Measurements from ENCODE around the gene SELENOM. TPM values are rescaled to one million over a fixed set of nuclear protein-coding genes. Genes with fewer than 3 reads are reported as not detected.

SELENOM gene
- total RNA-seq, 1 donor from 2014 or later, result 1,262 TPM

DNA sequence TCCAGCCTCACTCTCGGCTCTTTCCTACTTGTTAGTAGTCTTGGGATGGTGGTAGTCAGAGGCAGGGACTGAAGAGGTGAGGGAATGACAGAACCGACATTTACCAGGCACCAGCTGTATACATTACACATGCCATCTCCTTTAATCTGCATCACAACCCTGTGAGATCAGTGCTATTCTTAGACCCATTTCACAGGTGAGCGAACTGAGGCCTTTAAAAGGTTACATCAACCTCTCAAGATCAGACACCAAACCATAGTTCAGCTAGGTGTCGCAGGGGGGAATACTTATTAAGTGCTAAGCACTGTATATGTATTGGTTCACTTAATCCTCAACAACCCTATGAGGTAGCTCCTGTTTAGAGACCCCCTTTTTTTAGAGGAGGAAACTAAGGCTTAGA, 27.3 kb upstream of the SELENOM start:
- H3K4me1 ChIP-seq, result no peaks in the 10 kb centered on the region
- intact Hi-C loops (cut with DNase I), result no loop called here
- no peak for DNase-seq (ENCODE audit: low spot score in 2 of 2)
- no peaks in the 10 kb centered on the region for H3K36me3 ChIP-seq
- no peaks in the 10 kb centered on the region for H3K27me3 ChIP-seq
- no peaks in the 10 kb centered on the region for H3K9me3 ChIP-seq
- TF ChIP-seq, protein P1, sequence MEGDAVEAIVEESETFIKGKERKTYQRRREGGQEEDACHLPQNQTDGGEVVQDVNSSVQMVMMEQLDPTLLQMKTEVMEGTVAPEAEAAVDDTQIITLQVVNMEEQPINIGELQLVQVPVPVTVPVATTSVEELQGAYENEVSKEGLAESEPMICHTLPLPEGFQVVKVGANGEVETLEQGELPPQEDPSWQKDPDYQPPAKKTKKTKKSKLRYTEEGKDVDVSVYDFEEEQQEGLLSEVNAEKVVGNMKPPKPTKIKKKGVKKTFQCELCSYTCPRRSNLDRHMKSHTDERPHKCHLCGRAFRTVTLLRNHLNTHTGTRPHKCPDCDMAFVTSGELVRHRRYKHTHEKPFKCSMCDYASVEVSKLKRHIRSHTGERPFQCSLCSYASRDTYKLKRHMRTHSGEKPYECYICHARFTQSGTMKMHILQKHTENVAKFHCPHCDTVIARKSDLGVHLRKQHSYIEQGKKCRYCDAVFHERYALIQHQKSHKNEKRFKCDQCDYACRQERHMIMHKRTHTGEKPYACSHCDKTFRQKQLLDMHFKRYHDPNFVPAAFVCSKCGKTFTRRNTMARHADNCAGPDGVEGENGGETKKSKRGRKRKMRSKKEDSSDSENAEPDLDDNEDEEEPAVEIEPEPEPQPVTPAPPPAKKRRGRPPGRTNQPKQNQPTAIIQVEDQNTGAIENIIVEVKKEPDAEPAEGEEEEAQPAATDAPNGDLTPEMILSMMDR (IDR thresholded peaks at IDR 0.05), result no peak
- H3K4me3 ChIP-seq, result no peak overlapping the region
- no peak overlapping the region for H3K27ac ChIP-seq

DNA sequence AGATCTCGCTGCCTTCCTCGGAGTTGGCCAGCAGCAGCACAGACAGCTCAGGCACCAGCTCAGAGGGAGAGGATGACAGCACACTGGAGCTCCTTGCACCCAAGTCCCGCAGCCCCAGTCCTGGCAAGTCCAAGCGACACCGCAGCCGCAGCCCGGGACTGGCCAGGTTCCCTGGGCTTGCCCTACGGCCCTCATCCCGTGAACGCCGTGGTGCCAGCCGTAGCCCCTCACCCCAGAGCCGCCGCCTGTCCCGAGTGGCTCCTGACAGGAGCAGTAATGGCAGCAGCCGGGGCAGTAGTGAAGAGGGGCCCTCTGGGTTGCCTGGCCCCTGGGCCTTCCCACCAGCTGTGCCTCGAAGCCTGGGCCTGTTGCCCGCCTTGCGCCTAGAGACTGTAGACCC, 26.5 kb upstream of the SELENOM start:
- H3K4me1 ChIP-seq, result no peaks in the 10 kb centered on the region
- intact Hi-C loops (cut with DNase I), result no loop called here
- DNase-seq (ENCODE audit: low spot score in 2 of 2), result no peak

GRCh38 chr22:31130873-31131272, 23.5 kb upstream of the SELENOM start:
- Histone ChIP-seq H3K27me3 (no peaks in the 10 kb centered on the region), H3K4me1 (no peaks in the 10 kb centered on the region), H3K27ac (no peak overlapping the region), H3K4me3 (no peak overlapping the region), H3K36me3 (no peaks in the 10 kb centered on the region), H3K9me3 (no peaks in the 10 kb centered on the region)
- intact Hi-C loops (cut with DNase I), result no loop called here
- no peak for DNase-seq (ENCODE audit: low spot score in 2 of 2)
- TF ChIP-seq, protein P1 (IDR thresholded peaks at IDR 0.05), result no peak

More for the DNA sequence above, 26.5 kb upstream of the SELENOM start:
- Histone ChIP-seq H3K4me3 (no peak overlapping the region), H3K36me3 (no peaks in the 10 kb centered on the region), H3K27me3 (no peaks in the 10 kb centered on the region), H3K9me3 (no peaks in the 10 kb centered on the region), H3K27ac (no peak overlapping the region)
- TF ChIP-seq, protein P1 (IDR thresholded peaks at IDR 0.05), result no peak

GRCh38 chr22:31128156-31128555, 20.8 kb upstream of the SELENOM start:
- Histone ChIP-seq H3K36me3 (no peaks in the 10 kb centered on the region), H3K4me1 (no peaks in the 10 kb centered on the region), H3K9me3 (no peaks in the 10 kb centered on the region), H3K27me3 (no peaks in the 10 kb centered on the region), H3K27ac (no peak overlapping the region), H3K4me3 (no peak overlapping the region)
- TF ChIP-seq, protein P1 (IDR thresholded peaks at IDR 0.05), result no peak
- intact Hi-C loops (cut with DNase I), result no loop called here
- DNase-seq (ENCODE audit: low spot score in 2 of 2), result no peak

GRCh38 chr22:31127181-31127772, 19.9 kb upstream of the SELENOM start:
- Histone ChIP-seq H3K4me3 (no peak overlapping the region), H3K27me3 (no peaks in the 10 kb centered on the region), H3K4me1 (peaks cover 0 to 4% of the 10 kb centered on the region in 2 donors), H3K27ac (no peak overlapping the region), H3K9me3 (no peaks in the 10 kb centered on the region), H3K36me3 (no peaks in the 10 kb centered on the region)
- TF ChIP-seq, protein P1 (IDR thresholded peaks at IDR 0.05), result no peak
- no peak for DNase-seq (ENCODE audit: low spot score in 2 of 2)
- intact Hi-C loops (cut with DNase I), result no loop called here

- H3K27me3 ChIP-seq, result no peaks in the 10 kb centered on the region
- H3K4me1 ChIP-seq, result peaks cover 0 to 7% of the 10 kb centered on the region in 2 donors
- no peaks in the 10 kb centered on the region for H3K36me3 ChIP-seq
- no peak overlapping the region for H3K4me3 ChIP-seq
- intact Hi-C loops (cut with DNase I), result no loop called here
- TF ChIP-seq, protein P1 (IDR thresholded peaks at IDR 0.05), result no peak
- no peak for DNase-seq (ENCODE audit: low spot score in 2 of 2)
- H3K27ac ChIP-seq, result no peak overlapping the region
- H3K9me3 ChIP-seq, result no peaks in the 10 kb centered on the region
Measured at GRCh38 chr22:31126869-31127175, 19.5 kb upstream of the SELENOM start.
